HG03378 (cell line): Measurements from ENCODE around the gene CDH13.

Experiments
- ATAC-seq: cut with Tn5 transposase; IDR thresholded peaks from one replicate; pipeline ENCODE4 v1.9.1; 2021; ENCODE audit warnings: mild to moderate bottlenecking, moderate library complexity; ENCODE audit not compliant: unreplicated experiment

The CDH13 gene

GRCh38 chr16:83441517-83441916 lies 814.7 kb downstream of the CDH13 start:
- no peak for ATAC-seq

GRCh38 chr16:83443972-83444371 lies 817.2 kb downstream of the CDH13 start:
- ATAC-seq = no peak

DNA sequence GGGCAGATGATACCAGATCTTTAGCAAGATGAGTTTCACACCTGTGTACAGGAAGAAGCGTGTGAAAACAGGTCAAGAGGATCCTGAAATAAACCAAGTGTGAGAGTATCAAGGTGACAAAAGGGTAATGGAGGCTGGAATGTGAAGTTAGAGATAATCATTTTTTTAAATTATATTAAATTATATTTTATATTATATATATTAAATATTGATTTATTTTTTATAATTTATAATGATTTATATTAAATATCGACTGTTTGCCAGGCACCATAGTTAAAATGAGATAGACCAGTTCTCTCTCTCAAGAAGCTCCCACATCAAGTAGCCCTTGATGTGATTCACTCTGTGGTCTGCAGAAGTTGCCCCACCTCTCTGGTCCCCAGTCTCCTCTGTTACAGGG lies 820.8 kb downstream of the CDH13 start:
- ATAC-seq = no peak

GRCh38 chr16:83449861-83450260 lies 823.1 kb downstream of the CDH13 start:
- ATAC-seq = no peak

- ATAC-seq = peak; percentile 67
Measured at GRCh38 chr16:83453977-83454376, 827.2 kb downstream of the CDH13 start.

DNA sequence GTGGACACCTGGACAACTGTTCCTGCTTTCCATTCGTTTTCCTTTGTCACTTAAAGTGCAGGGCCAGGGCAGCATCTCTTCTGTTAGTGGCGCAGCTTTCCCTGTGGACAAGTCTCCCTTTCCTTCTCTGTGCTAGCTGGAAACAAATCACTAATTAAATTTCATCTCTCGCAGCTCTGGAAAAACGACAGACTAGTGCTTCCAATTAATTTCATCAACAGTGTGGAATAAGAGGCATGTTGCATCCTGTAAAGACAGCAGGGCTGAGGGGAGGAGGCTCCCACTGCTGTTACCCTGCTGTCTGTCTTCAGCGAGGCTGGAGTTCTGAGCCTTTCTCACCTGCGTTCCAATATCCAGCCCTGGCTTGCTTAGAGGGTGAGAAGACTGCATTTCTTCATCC lies 828.9 kb downstream of the CDH13 start:
- ATAC-seq = no peak

- no peak for ATAC-seq
Measured at GRCh38 chr16:83456934-83457333, 830.2 kb downstream of the CDH13 start.

DNA sequence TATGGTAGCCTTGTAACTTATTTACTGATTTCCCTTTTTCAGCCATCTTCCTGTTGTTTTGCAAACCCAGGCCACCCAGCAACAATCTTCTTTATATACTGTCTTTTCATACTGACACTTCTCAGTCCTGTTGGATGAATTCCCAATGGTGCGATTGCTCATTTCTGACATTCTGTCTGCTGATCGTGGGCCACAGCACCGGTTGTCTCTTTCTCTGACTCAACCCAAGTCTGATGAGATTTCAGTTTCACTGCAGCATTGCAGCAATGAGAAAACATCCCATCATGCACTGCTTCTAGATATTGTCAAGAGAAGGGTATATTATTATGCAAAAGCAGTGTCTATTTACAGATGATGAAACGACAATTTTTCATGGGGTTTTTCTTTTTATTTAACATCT lies 831.8 kb downstream of the CDH13 start:
- ATAC-seq = peak; percentile 82

DNA sequence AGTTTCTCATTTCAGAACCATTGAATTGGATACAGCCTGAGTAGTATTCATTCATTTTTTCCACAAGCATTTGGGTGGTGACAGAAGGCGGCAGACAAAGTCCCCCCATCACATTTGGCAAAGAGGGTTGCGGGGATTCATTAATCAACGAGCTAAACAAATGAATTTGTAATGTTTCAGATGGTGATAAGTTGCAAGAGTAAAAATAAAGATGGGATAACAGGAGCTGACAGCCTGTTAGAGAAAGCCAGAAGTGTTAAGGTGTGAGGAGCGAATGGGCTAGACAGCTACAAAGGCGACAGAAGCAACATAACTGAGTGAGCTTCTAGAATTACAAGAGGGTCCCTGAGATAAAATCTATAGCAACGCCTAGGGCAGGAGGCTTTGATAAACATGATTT lies 838.2 kb downstream of the CDH13 start:
- no peak for ATAC-seq

GRCh38 chr16:83470416-83470815 lies 843.6 kb downstream of the CDH13 start:
- no peak for ATAC-seq

DNA sequence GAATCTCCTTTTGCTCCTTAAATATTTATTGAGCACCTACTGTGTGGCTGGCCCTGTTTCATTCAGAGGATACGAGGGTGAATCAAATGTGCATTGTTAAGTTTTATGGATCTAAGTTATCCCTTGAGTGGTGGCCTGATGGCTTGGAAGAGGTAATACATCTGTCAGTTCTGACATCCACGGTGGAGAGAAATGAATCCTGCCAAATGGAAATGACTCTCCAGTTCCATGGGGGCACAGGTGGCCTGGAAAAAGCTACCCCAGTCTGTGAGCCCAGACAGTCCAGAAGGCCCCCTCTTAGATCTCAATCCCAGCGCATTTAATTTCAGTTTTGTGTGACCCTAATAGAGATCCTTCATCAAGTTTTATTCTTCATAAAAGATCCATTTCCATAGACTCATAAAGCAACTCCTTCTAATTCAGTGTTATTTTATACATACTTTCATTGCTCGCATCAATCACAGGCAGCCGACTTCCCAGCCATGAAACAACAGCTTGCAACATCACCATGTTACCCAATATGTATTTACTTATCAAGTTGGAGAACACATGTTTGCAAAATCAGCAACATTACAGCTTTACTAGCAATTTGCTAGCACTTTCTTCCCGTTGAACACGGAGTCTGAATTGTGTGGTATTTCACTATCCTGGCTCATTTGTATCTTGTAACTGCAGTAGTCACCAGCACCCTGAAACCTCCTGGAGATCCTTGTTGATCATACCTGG lies 846.2 kb downstream of the CDH13 start:
- no peak for ATAC-seq

DNA sequence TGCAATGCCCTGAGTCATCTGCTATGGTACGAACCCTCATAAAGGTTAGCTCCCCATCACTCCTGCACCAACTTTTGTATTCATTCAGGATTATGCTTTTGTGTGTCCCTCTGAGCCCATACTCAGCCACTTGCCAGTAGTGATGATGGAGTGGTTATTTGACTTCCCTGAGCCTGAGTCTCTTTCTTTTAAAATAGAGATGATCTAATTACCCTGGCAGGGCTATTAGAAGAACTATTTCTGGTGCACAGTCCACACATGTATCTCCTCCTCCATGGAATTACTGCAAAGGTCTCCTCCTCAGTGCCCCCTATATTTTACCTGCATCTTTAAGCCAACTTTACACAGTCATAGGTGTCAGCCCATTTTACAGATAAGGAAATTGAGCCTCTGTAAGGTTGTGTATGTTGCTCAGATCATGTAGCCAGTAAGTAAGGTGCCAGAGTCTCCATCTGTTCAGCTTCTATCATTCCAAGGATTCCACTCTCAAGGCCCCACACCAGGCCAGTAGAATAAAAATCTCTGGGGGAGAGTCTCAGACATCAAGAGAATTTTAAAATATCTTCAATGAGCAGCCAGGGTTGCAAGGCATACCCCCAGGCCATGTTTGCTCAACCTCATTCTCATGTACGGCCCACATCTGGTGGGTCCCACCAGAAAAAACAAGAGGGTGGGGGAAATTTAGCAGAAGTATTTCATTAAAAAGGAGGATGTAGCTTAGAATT lies 847.3 kb downstream of the CDH13 start:
- no peak for ATAC-seq

DNA sequence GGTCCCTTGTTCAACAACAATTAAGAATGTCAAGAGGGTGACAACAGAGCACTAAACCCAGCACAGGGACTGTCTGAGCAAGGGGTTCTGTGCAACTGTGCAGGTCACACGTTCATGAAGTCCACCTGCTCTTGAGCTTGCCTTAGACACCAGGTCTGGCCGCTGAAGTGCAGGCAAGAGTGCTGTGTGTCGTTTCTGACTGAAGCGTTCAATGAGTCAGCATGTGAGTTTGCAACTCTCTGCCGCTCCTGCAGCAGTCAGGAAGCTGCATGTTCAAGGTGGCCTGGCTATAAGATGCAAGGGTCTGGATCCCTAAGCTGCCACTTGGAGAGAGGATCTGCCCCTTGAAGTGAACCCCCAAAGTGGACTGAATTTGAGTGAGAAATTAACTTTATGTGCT lies 848.3 kb downstream of the CDH13 start:
- ATAC-seq = no peak

- ATAC-seq = no peak
Measured at GRCh38 chr16:83481589-83481988, 854.8 kb downstream of the CDH13 start.

DNA sequence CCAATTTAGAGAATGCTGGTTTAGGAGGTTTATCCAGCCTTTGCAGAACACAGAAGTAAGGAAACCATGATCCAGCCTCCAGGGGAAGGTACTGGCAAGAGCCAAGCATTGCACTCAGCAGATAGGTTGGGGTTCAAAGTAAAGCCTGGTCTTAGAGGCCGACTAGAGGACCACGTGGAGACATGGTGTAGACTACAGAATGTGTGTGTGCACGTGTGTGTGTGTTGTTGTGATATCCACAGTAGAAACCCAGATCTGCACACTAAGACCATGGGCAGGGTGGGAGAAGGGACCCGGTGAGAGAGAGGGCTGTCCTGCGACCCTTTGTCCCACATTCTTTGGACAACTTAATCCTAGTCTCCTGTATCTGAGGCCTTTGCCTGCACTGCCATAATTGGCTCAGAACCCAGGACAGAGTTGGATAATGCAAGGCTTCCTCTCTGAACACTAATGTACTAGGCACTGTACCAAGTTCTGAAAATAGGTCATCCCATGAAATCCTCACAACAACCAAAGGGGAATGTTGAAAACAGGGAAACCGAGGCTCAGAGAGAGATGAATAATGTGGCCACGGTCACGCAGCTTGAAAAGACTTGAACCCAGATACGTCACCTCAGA lies 855.9 kb downstream of the CDH13 start:
- no peak for ATAC-seq

GRCh38 chr16:83490073-83490472 lies 863.3 kb downstream of the CDH13 start:
- ATAC-seq = no peak

- ATAC-seq = no peak
Measured at GRCh38 chr16:83494459-83494858, 867.7 kb downstream of the CDH13 start.

- no peak for ATAC-seq
Measured at GRCh38 chr16:83501481-83501880, 874.7 kb downstream of the CDH13 start.

GRCh38 chr16:83508295-83508694 lies 881.5 kb downstream of the CDH13 start:
- no peak for ATAC-seq

DNA sequence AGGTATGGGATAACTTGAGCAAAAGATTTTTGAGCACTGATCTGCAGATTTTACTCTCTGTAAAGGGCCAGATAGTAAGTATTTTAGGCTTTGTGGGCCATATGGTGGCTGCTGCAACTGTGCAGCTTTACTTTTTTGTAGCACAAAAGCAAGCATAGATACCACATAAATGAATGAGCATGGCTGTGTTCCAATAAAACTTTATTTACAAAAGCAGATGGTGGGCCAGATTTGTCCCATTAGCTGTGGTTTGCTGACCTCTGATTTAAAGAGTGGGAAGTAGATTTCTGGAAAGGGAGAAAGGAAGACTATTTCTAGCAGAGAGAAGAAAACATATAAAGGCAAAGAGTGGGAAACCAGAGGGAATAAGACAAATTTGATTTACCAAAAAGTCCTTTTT lies 882.5 kb downstream of the CDH13 start:
- no peak for ATAC-seq

- ATAC-seq = no peak
Measured at GRCh38 chr16:83510906-83511305, 884.1 kb downstream of the CDH13 start.
